Activated naive CD4-positive, alpha-beta T cell treated with anti-CD3 and anti-CD28 coated beads, Interleukin-2, amount 10 ng/mL, durations not matched to agents 7 days and 5 days (primary cell): ENCODE data around the gene KCTD7.
"Not testable (repeated sequence)": the region's sequence is repeated elsewhere in the genome, so short reads cannot be mapped to it uniquely, and the experiment has no call there.

Source experiments
- CTCF ChIA-PET: fragments of 350-600 bp; sonication (Branson Sonifier 250); formaldehyde crosslinking; loops from one replicate; lab custom pipeline; 2021; ENCODE audit warnings: antibody characterized with exemption; lab: Charles Lee
- DNase-seq: peaks from one replicate; pipeline ENCODE4 v3.0.0-alpha.2; 2020
- H3K27ac Mint-ChIP-seq: one replicate; pipeline ENCODE4 v1.8.0; 2021; ENCODE audit warnings: mild to moderate bottlenecking, moderate library complexity, mixed read lengths
- H3K27me3 Mint-ChIP-seq: one replicate; pipeline ENCODE4 v1.8.0; 2021; ENCODE audit warnings: mild to moderate bottlenecking, mixed read lengths
- H3K36me3 Mint-ChIP-seq: one replicate; pipeline ENCODE4 v1.8.0; 2021; ENCODE audit warnings: mixed read lengths
- H3K4me1 Mint-ChIP-seq: one replicate; pipeline ENCODE4 v1.8.0; 2021; ENCODE audit warnings: mixed read lengths
- H3K4me3 Mint-ChIP-seq: one replicate; pipeline ENCODE4 v1.8.0; 2021; ENCODE audit warnings: mild to moderate bottlenecking, moderate library complexity, mixed read lengths
- H3K9me3 Mint-ChIP-seq: one replicate; pipeline ENCODE4 v1.8.0; 2021; ENCODE audit warnings: mixed read lengths

KCTD7 gene

DNA sequence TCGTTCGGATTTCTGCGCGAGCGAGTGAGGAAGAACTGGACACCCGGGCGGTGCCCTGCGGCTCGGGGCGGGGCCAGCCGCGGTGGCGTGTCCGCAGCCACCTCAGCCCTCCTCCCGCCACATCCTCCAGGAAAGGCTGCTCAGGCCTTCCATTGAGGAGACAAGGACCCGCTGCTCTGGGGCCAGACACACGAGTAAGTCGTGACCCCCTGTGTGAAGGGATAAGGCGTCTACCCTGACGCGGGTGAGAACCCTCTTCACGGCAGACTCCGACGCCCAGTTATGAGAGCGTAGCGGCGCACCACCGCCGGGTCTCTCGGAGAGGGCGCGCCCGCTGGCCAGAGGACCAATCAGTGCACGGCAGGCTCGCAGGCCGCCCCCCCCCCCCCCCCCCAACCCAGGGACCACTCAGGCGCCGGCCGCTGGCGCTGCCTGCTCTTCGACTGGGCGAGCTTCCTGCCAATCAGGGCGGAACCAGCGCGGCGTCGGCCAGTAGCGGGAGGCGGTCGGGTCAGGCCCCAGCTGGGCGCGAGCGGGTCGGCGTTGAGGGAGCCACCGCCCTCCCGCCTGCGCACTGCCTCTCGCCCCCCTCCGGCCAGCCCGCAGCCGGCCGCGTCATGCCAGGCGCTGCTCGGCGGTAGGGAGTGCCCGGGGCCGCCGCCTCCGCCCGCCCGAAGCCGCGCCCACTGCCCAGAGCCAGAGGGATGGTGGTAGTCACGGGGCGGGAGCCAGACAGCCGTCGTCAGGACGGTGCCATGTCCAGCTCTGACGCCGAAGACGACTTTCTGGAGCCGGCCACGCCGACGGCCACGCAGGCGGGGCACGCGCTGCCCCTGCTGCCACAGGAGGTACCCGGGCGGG is at the start of gene KCTD7:
Gene KCTD7 (plus strand): TSS at position 521 of the 861 bp plus-strand sequence. CDS start 184 bp downstream, at position 705.
- CTCF ChIA-PET, result no interaction called here
- Mint-ChIP-seq H3K36me3 (peaks cover 24% of the 10 kb centered on the region), H3K27ac (peak within 1 kb of the TSS; percentile 88), H3K9me3 (no peaks in the 10 kb centered on the region), H3K4me1 (peaks cover 52% of the 10 kb centered on the region), H3K27me3 (peaks cover 26% of the 10 kb centered on the region), H3K4me3 (peak within 1 kb of the TSS; percentile 84)
- peak; percentile 96 for DNase-seq

DNA sequence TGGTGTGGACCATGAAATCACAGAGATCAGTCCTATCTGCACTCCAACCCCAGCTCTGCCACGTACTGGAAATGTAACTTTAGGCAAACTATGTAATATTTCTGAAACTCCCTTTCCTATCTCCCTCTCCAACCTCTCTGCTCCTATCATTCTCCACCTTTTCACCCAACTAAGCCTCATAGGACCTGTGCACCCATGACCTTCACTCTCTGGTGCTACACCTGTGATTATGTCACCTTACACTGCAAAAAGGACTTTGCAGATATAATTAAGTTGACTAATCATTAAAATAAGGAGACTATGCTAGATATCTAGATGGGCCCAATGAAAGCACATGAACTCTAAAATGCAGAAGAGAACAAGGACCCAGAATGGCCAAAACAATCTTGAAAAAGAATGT is 48.3 kb upstream of the KCTD7 start:
- H3K27me3 Mint-ChIP-seq, H3K9me3 Mint-ChIP-seq, CTCF ChIA-PET, H3K27ac Mint-ChIP-seq, DNase-seq, H3K4me3 Mint-ChIP-seq: not testable (repeated sequence)
- peaks cover 49% of the 10 kb centered on the region for H3K36me3 Mint-ChIP-seq
- peaks cover 39% of the 10 kb centered on the region for H3K4me1 Mint-ChIP-seq

DNA sequence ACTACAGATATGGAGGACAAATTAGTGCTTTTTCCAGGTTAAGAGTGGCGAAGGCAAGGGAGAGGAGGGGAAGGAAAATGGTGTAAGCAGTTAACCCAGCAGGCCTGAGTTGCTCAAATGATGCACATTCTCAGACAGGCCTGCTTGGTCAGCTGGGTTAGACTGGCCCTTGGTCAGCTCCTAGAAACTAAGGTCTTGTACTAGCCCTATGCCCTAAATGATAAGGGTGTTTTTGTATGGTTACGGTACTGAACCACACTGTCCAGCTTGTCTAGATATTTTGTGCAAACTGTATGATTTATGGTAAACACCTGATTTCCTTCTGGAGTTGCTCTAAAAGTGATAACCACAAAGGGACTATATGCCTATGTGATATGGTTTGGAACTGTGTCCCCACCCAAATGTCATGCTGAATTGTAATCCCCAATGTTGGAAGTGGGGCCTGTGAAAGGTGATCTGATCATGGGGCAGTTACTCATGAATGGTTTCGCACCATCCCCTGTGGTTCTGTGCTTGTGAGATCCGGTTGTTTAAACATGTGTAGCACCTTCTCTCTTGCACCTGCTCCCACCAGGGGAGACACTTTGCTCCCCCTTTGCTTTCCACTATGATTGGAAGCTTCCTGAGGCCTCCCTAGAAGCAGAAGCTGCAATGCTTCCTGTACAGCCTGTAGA is 45.7 kb upstream of the KCTD7 start:
- H3K9me3 Mint-ChIP-seq, CTCF ChIA-PET, H3K27ac Mint-ChIP-seq, H3K27me3 Mint-ChIP-seq, DNase-seq, H3K4me3 Mint-ChIP-seq: not testable (repeated sequence)
- Mint-ChIP-seq H3K4me1 (peaks cover 32% of the 10 kb centered on the region), H3K36me3 (peaks cover 34% of the 10 kb centered on the region)

DNA sequence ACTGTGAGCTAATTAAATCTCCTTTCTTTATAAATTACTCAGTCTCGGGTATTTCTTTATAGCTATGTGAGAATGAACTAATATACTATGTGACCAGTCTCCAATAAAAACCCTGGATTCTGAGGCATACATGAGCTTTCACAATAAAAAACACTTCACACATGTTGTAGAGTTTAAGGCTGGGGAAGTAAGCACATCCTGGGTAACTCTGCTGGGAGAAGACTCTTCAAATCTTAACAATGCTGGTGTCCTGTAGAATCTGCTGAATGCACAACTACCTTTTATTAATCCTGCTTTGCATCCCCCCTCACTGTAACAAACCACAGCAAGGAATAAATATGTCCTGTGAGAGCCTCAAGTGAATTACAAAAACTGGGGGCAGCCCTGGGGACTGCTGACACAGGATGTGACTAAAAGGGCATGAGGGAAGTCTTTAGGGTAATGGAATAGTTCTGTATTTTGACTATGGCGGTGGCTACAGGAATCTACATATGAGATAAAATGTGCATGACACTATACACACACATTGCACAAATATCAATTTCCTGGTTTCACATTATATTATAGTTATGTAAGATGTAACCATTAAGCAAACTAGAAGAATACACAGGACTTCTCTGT is 45.1 kb upstream of the KCTD7 start:
- Mint-ChIP-seq H3K27ac (no peak overlapping the region), H3K4me3 (no peak overlapping the region), H3K4me1 (peaks cover 31% of the 10 kb centered on the region), H3K9me3 (no peaks in the 10 kb centered on the region), H3K27me3 (no peaks in the 10 kb centered on the region), H3K36me3 (peaks cover 33% of the 10 kb centered on the region)
- CTCF ChIA-PET, result no interaction called here
- DNase-seq, result no peak

DNA sequence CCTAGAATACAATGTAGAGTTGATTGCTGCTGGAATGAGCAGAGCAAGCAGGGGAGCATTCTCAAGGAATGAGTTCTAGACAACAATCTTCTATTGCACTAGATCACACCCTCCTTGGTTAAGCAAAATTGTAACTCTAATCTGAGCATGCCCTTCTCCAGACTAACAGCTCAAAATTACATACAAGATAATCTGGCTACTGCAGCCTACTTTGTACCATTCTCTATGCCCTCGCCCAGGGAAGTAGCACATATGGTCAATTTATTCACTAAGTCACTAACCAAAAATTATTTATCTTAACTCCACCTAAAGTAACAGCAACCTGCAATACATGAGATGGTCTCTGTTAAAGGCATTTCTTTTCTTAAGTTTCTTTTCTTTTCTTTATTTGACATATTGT is 42.5 kb upstream of the KCTD7 start:
- H3K27ac Mint-ChIP-seq, result no peak overlapping the region
- no peaks in the 10 kb centered on the region for H3K9me3 Mint-ChIP-seq
- no peak for DNase-seq
- no peak overlapping the region for H3K4me3 Mint-ChIP-seq
- H3K4me1 Mint-ChIP-seq, result peaks cover 50% of the 10 kb centered on the region
- H3K27me3 Mint-ChIP-seq, result no peaks in the 10 kb centered on the region
- H3K36me3 Mint-ChIP-seq, result peaks cover 36% of the 10 kb centered on the region
- CTCF ChIA-PET, result no interaction called here

DNA sequence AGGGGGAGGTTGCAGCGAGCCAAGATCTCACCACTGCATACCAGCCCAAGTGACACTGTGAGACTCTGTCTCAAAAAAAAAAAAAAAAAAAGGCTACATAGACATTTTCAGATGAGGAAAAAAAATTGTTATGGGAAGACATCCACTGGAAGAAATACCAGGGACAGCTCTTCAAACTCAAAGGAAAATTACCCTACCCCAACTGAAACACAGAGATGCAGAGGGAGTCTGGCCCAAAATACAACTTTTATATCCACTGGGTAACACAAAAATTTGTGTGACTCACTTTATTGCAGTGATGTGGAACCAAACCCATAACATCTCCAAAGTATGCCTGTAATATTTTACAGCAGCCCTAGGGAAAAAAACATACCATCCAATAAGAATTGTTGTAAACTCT is 40.5 kb upstream of the KCTD7 start:
- H3K27ac Mint-ChIP-seq, H3K4me3 Mint-ChIP-seq, DNase-seq, H3K27me3 Mint-ChIP-seq, CTCF ChIA-PET, H3K9me3 Mint-ChIP-seq: not testable (repeated sequence)
- H3K4me1 Mint-ChIP-seq, result peaks cover 65% of the 10 kb centered on the region
- peaks cover 21% of the 10 kb centered on the region for H3K36me3 Mint-ChIP-seq

DNA sequence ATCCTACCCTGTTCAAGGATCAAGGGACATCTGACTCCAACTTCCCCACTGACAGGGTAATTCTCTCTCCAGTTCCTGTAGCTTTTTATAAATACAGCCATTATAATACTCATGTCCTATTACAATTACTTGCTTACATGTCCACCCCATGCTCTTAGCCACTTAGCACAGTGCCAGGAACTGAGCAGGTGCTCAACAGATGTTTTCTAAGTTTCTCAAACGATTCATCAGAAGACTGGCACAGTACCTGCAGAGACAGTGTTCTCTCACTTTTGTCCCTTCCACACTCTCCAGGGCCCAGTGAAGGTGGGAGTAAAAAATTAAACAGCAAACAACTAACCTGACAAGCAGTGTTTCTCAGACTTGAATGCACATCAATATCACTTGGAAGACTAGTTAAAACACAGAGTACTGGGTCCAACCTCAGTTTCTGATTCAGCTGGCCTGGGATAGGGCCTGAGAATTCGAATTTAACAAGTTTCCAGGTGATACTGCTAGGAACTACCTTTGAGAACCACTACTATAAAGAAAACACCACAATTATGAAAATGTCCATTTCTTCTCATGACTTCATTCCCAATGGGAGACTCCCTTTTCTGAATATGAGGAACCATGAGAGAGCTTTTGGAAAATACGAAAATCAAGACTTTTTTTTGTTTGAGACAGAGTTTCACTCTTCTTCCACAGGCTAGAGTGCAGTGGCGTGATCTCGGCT is 39.7 kb upstream of the KCTD7 start:
- CTCF ChIA-PET, result interaction anchor here (0.6 kb wide), 1 partner anchor 15 kb away, joined by 3 read pairs; no protein-coding TSS in a partner anchor
- H3K4me3 Mint-ChIP-seq, result peak overlapping the region; percentile 19
- not testable (repeated sequence) for H3K27me3 Mint-ChIP-seq, H3K9me3 Mint-ChIP-seq, DNase-seq, H3K27ac Mint-ChIP-seq
- peaks cover 61% of the 10 kb centered on the region for H3K4me1 Mint-ChIP-seq
- peaks cover 13% of the 10 kb centered on the region for H3K36me3 Mint-ChIP-seq

DNA sequence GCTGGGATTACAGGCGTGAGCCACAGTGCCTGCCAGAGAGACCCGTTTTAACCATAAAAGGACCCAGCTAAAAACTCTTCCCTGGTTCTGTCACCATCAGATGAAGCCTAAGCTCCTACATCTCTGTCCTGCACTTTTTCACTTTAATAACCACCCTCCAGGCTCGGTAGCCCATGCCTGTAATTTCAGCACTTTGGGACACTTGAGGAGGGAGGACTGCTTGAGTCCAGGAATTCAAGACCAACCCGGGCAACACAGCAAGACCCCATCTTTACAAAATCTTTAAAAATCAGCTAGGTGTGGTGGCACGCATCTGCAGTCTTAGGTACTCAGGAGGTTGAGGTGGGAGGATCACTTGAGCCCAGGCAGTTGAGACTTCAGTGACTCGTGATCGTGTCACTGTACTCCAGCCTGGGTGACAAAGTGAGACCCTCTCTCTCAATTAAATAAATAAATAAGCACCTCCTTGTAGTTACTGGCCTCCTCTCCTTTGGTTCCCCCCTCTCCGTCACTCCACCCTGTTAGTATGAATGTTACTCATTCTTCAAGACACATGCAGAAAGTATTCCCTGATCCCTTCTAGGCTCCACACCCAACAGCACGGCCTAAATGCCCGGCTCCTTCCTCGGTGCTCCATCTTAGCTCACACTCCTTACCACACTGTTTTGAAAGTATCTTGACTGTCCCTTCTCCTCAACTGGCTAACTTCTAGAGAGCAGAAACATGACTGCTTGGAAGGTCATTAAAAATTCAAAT is 38.2 kb upstream of the KCTD7 start:
- DNase-seq, H3K27me3 Mint-ChIP-seq, CTCF ChIA-PET, H3K9me3 Mint-ChIP-seq, H3K36me3 Mint-ChIP-seq: not testable (repeated sequence)
- H3K4me3 Mint-ChIP-seq, result peak overlapping the region; percentile 99
- H3K27ac Mint-ChIP-seq, result peak overlapping the region; percentile 26
- H3K4me1 Mint-ChIP-seq, result peaks cover 55% of the 10 kb centered on the region

DNA sequence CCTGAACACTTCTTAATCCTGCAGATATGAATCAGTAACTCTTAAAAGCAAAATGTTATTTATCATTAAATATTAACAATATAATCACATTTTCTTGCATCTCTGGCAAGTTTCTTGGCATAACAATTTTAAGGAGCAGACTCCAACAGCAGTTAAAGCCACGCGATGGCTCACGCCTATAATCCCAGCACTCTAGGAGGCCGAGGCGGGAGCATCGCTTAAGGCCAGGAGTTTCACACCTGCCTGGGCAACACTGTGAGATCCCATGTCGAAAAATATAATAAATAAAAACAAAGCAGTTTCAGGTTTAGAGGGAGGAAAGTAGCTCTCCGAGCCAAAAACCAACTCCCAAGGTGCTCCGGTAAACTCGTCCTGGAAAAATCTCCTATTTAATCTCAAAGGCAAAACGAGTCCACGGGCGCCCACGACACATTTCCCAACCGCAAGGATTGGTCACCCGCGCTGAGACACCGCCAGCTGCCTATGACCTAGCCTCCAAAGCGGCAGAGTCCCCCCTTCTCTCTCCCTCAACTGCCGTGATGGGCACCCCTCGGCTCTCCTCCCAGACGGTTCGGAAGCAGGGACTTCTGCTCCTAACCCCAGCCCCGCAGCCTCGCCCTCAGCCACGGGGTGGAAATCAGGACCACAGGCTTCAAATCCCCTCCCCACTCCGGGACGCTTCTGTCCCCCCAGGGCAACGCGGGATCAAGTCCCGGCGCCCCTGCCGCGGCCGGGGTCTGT is 37.5 kb upstream of the KCTD7 start:
- CTCF ChIA-PET, H3K27me3 Mint-ChIP-seq, H3K9me3 Mint-ChIP-seq, DNase-seq, H3K36me3 Mint-ChIP-seq: not testable (repeated sequence)
- Mint-ChIP-seq H3K4me3 (peak overlapping the region; percentile 99), H3K27ac (peak overlapping the region; percentile 85), H3K4me1 (peaks cover 51% of the 10 kb centered on the region)

DNA sequence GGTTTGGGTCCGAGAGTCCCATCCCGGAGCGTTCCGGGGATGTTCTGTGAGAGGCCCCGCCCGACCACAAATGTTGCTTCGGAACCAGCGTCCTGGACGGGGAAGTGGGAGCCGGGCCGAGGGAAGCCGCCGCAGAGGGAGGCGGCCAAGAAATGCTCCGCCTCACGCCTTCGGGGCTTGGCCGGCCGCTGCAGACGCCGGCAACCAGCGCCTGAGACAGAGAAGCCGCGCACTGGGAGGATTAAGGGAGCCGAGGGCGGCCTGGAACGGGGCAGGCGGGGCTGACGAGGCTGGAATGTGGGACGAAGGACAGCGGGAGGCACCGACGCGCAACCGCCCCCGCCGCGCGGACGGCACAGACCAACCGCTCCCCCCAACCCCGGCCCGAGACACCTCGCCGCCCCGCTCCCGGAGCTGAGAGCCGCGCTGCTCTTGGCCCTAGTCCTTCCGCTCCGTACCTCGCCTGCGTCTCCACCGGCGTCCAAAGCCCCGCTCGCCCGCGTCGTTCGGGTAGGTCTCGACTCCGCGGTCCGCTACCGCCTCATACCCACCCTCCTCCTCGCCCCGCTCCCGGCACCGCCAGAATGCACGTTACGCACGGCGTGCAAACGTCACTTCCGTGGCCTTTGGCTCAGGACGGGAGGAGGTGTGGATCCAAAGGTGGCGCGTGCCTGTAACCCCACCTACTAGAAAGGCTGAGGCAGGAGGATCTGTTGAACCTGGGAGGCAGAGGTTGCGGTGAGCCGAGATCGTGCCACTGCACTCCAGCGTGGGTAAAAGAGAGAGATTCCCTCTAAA is 36.7 kb upstream of the KCTD7 start:
- peaks cover 47% of the 10 kb centered on the region for H3K4me1 Mint-ChIP-seq
- peaks cover 6% of the 10 kb centered on the region for H3K36me3 Mint-ChIP-seq
- H3K9me3 Mint-ChIP-seq, result no peaks in the 10 kb centered on the region
- CTCF ChIA-PET, result no interaction called here
- peak; percentile 95 for DNase-seq
- H3K4me3 Mint-ChIP-seq, result peak overlapping the region; percentile 99
- peak overlapping the region; percentile 96 for H3K27ac Mint-ChIP-seq
- H3K27me3 Mint-ChIP-seq, result no peaks in the 10 kb centered on the region

DNA sequence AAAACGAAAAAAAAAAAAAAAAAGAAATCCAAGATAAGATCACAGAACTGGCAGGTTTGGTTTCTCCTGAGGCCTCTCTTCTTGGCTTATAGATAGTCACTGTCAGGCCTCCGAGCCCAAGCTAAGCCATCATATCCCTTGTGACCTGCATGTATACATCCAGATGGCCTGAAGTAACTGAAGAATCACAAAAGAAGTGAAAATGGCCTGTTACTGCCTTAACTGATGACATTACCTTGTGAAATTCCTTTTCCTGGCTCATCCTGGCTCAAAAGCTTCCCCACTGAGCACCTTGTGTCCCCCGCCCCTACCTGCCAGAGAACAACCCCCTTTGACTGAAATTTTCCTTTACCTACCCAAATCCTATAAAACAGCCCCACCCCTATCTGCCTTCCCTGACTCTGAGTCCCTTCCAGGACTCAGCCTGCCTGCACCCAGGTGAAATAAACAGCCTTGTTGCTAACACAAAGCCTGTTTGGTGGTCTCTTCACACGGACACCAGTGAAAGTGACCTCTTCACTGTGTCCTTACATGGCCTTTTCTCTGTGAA is 36.0 kb upstream of the KCTD7 start:
- DNase-seq, H3K27me3 Mint-ChIP-seq, H3K36me3 Mint-ChIP-seq, H3K9me3 Mint-ChIP-seq, CTCF ChIA-PET: not testable (repeated sequence)
- Mint-ChIP-seq H3K27ac (peak overlapping the region; percentile 96), H3K4me3 (peak overlapping the region; percentile 99), H3K4me1 (peaks cover 43% of the 10 kb centered on the region)

DNA sequence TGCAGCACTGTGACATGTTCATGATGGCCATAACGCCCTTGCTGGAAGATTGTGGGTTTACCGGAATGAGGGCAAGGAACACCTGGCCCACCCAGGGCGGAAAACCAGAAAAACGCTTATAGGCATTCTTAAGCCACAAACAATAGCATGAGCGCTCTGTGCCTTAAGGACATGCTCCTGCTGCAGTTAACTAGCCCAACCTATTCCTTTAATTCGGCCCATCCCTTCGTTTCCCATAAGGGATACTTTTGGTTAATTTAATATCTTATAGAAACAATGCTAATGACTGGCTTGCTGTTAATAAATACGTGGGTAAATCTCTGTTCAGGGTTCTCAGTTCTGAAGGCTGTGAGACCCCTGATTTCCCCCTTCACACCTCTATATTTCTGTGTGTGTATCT is 34.6 kb upstream of the KCTD7 start:
- DNase-seq, H3K27ac Mint-ChIP-seq: not testable (repeated sequence)

More for the DNA sequence above, 34.6 kb upstream of the KCTD7 start:
- H3K9me3 Mint-ChIP-seq, H3K27me3 Mint-ChIP-seq, H3K4me3 Mint-ChIP-seq, H3K36me3 Mint-ChIP-seq, CTCF ChIA-PET: not testable (repeated sequence)
- H3K4me1 Mint-ChIP-seq, result peaks cover 34% of the 10 kb centered on the region
